ENCODE data around the gene ATP2B2. TPM values are rescaled to one million over a fixed set of nuclear protein-coding genes. Genes with fewer than 3 reads are reported as not detected.

Gene ATP2B2
- total RNA-seq, 1 donor from 2014 or later: 0.13 TPM

GRCh38 chr3:10379161-10379560, 126.2 kb downstream of the ATP2B2 start:
- H3K9me3 Mint-ChIP-seq (ENCODE audit: unreplicated experiment): no peaks in the 10 kb centered on the region
- H3K36me3 Mint-ChIP-seq (ENCODE audit: unreplicated experiment): no peaks in the 10 kb centered on the region
- H3K27me3 Mint-ChIP-seq (ENCODE audit: unreplicated experiment): peaks cover 21% of the 10 kb centered on the region
- H3K4me3 Mint-ChIP-seq (ENCODE audit: unreplicated experiment): no peak overlapping the region
- H3K4me1 Mint-ChIP-seq (ENCODE audit: unreplicated experiment): peaks cover 3% of the 10 kb centered on the region
- no peak for TF ChIP-seq CTCF (IDR thresholded peaks at IDR 0.05)
- no peak overlapping the region for H3K27ac Mint-ChIP-seq (ENCODE audit: unreplicated experiment)
- no peak for DNase-seq (ENCODE audit: extremely low spot score, unreplicated experiment)

GRCh38 chr3:10378742-10379141, 126.6 kb downstream of the ATP2B2 start:
- H3K27me3 Mint-ChIP-seq (ENCODE audit: unreplicated experiment): peaks cover 17% of the 10 kb centered on the region
- H3K27ac Mint-ChIP-seq (ENCODE audit: unreplicated experiment): no peak overlapping the region
- H3K9me3 Mint-ChIP-seq (ENCODE audit: unreplicated experiment): no peaks in the 10 kb centered on the region
- H3K4me3 Mint-ChIP-seq (ENCODE audit: unreplicated experiment): no peak overlapping the region
- no peak for DNase-seq (ENCODE audit: extremely low spot score, unreplicated experiment)
- no peaks in the 10 kb centered on the region for H3K36me3 Mint-ChIP-seq (ENCODE audit: unreplicated experiment)
- TF ChIP-seq CTCF (IDR thresholded peaks at IDR 0.05): no peak
- peaks cover 5% of the 10 kb centered on the region for H3K4me1 Mint-ChIP-seq (ENCODE audit: unreplicated experiment)

- Mint-ChIP-seq H3K9me3 (ENCODE audit: unreplicated experiment) (no peaks in the 10 kb centered on the region), H3K27me3 (ENCODE audit: unreplicated experiment) (peaks cover 12% of the 10 kb centered on the region), H3K4me3 (ENCODE audit: unreplicated experiment) (no peak overlapping the region), H3K36me3 (ENCODE audit: unreplicated experiment) (no peaks in the 10 kb centered on the region), H3K27ac (ENCODE audit: unreplicated experiment) (no peak overlapping the region), H3K4me1 (ENCODE audit: unreplicated experiment) (peaks cover 6% of the 10 kb centered on the region)
- DNase-seq (ENCODE audit: extremely low spot score, unreplicated experiment): no peak
- TF ChIP-seq CTCF (IDR thresholded peaks at IDR 0.05): no peak
Observed at GRCh38 chr3:10378246-10378645, 127.1 kb downstream of the ATP2B2 start.

- TF ChIP-seq CTCF (IDR thresholded peaks at IDR 0.05): no peak
- DNase-seq (ENCODE audit: extremely low spot score, unreplicated experiment): no peak
- Mint-ChIP-seq H3K4me3 (ENCODE audit: unreplicated experiment) (no peak overlapping the region), H3K27ac (ENCODE audit: unreplicated experiment) (no peak overlapping the region), H3K4me1 (ENCODE audit: unreplicated experiment) (peaks cover 12% of the 10 kb centered on the region), H3K27me3 (ENCODE audit: unreplicated experiment) (peaks cover 8% of the 10 kb centered on the region), H3K9me3 (ENCODE audit: unreplicated experiment) (no peaks in the 10 kb centered on the region), H3K36me3 (ENCODE audit: unreplicated experiment) (no peaks in the 10 kb centered on the region)
Observed at GRCh38 chr3:10377148-10377725, 128.1 kb downstream of the ATP2B2 start.

GRCh38 chr3:10376353-10376752, 129.0 kb downstream of the ATP2B2 start:
- TF ChIP-seq CTCF (IDR thresholded peaks at IDR 0.05): no peak
- Mint-ChIP-seq H3K27ac (ENCODE audit: unreplicated experiment) (no peak overlapping the region), H3K4me1 (ENCODE audit: unreplicated experiment) (peaks cover 15% of the 10 kb centered on the region), H3K9me3 (ENCODE audit: unreplicated experiment) (no peaks in the 10 kb centered on the region), H3K36me3 (ENCODE audit: unreplicated experiment) (no peaks in the 10 kb centered on the region), H3K27me3 (ENCODE audit: unreplicated experiment) (peaks cover 8% of the 10 kb centered on the region), H3K4me3 (ENCODE audit: unreplicated experiment) (no peak overlapping the region)
- no peak for DNase-seq (ENCODE audit: extremely low spot score, unreplicated experiment)
